ENCODE measurements around the gene GPD2. TPM values are rescaled to one million over a fixed set of nuclear protein-coding genes. Genes with fewer than 3 reads are reported as not detected.
"Not testable (repeated sequence)": the region's sequence is repeated elsewhere in the genome, so short reads cannot be mapped to it uniquely, and the experiment has no call there.

Gene GPD2
- total RNA-seq, 2 experiments from 2014 or later, result 31.6 to 32.6 TPM

DNA sequence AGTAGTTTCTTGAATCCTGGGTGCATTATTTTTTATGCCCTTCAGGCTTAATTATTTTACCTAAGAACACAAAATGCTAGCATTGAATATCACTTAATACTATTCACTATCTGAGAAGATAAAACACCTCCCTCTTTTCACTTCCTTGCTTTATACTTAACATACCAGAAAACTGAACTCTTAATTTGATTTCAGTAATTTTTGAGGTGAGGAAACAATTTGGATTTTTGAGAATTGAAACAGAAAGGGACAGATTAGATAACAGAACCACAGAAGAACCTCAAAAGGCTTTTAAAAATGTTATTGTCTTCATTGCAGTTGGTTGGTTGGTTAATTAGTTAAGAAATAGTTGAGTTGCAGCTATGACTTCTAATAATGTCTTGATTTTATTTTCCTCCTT, 69.5 kb downstream of the GPD2 start:
- POLR2A ChIA-PET, result no interaction called here

DNA sequence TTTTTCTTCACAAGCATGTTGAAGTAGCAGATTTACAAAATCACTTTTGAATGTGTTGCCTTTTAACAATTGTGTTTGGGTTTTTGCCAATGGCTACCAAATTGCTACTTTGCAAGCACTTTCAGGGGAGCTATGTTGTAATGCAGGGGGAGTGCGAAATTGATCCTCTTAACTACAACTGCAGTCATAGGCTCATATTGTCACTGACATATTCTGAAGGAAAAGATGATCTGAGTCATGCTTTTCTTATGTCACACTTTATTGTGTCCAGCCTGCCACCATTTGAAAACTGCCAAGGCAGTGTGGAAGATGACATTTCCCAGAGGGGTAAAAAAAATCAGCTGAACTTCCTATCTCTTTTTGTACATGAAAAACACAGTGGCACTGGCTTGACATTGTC, 74.9 kb downstream of the GPD2 start:
- ChIA-PET POLR2A (no interaction called here), CTCF (interaction anchor here (0.5 kb wide), 1 partner anchor 110 kb away, joined by 3 read pairs; no protein-coding TSS in a partner anchor)
- intact Hi-C loops (cut with DNase I, micrococcal nuclease), result no loop called here
- Mint-ChIP-seq H3K9me3 (ENCODE audit: low read depth) (no peaks in the 10 kb centered on the region), H3K36me3 (ENCODE audit: low read depth) (peaks cover 16% of the 10 kb centered on the region), H3K4me3 (no peak overlapping the region), H3K27ac (no peak overlapping the region), H3K4me1 (no peaks in the 10 kb centered on the region), H3K27me3 (no peaks in the 10 kb centered on the region)
- DNase-seq, result no peak
- ATAC-seq, result no peak

More for the DNA sequence above, 69.5 kb downstream of the GPD2 start:
- CTCF ChIA-PET, result no interaction called here
- no peak for ATAC-seq
- intact Hi-C loops (cut with DNase I, micrococcal nuclease), result no loop called here
- no peak for DNase-seq
- no peak overlapping the region for H3K4me3 Mint-ChIP-seq
- peaks cover 5% of the 10 kb centered on the region for H3K36me3 Mint-ChIP-seq (ENCODE audit: low read depth)
- H3K27me3 Mint-ChIP-seq, result no peaks in the 10 kb centered on the region
- peaks cover 6% of the 10 kb centered on the region for H3K4me1 Mint-ChIP-seq
- H3K27ac Mint-ChIP-seq, result no peak overlapping the region
- no peaks in the 10 kb centered on the region for H3K9me3 Mint-ChIP-seq (ENCODE audit: low read depth)

DNA sequence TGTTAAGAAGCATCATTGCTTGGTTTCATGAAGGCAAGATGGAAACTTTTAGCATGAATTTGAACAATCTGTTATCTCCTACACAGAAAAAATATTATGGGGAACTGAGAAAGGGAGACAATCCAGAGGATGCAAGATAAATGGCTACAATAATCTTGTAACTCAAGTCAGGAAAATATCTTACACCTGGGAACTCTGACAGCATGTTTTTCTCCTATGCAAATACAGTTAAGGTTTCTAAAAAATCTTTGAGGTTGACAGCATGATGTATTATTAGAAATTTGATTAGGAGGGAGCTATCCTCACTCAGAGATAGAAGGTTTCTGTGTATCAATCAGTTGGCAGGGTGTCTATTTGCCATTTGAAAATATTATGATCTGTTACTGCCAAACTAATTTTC, 75.6 kb downstream of the GPD2 start:
- H3K36me3 Mint-ChIP-seq (ENCODE audit: low read depth), result peaks cover 16% of the 10 kb centered on the region
- intact Hi-C loops (cut with DNase I, micrococcal nuclease), result no loop called here
- H3K4me1 Mint-ChIP-seq, result no peaks in the 10 kb centered on the region
- no peaks in the 10 kb centered on the region for H3K27me3 Mint-ChIP-seq
- DNase-seq (no peak), ATAC-seq (no peak)
- H3K4me3 Mint-ChIP-seq, result no peak overlapping the region
- ChIA-PET CTCF (interaction anchor here (0.8 to 1.5 kb wide), 2 partner anchors 11 to 16 kb away, joined by 3 to 4 read pairs; no protein-coding TSS in a partner anchor), POLR2A (no interaction called here)
- no peak overlapping the region for H3K27ac Mint-ChIP-seq
- H3K9me3 Mint-ChIP-seq (ENCODE audit: low read depth), result no peaks in the 10 kb centered on the region

DNA sequence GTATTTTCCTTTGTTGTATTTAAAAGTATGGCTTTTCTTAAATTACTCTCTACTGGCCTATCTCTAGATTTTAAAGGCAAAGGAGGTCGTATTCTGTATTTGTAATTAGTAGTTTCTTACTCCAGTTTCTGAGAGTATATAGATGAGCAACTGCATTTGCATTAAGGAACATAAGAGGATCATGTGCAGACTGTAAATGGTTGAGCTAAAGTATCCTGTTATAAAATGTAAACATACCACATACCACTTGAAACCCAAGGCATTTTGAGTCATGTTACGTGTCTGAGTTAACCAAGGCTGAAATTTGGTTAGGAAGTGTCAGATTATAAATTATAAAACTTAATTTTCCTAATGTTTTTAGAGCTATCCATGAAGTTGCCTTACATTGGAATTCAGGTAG, 76.3 kb downstream of the GPD2 start:
- intact Hi-C loops (cut with DNase I, micrococcal nuclease), result no loop called here
- H3K4me3 Mint-ChIP-seq, result no peak overlapping the region
- H3K9me3 Mint-ChIP-seq (ENCODE audit: low read depth), result no peaks in the 10 kb centered on the region
- ChIA-PET POLR2A (no interaction called here), CTCF (interaction anchor here (0.8 to 1.5 kb wide), 4 partner anchors 10 to 1136 kb away, joined by 3 to 4 read pairs (median 3); no protein-coding TSS in a partner anchor)
- peaks cover 16% of the 10 kb centered on the region for H3K36me3 Mint-ChIP-seq (ENCODE audit: low read depth)
- ATAC-seq (no peak), DNase-seq (no peak)
- no peaks in the 10 kb centered on the region for H3K27me3 Mint-ChIP-seq
- H3K4me1 Mint-ChIP-seq, result no peaks in the 10 kb centered on the region
- no peak overlapping the region for H3K27ac Mint-ChIP-seq

DNA sequence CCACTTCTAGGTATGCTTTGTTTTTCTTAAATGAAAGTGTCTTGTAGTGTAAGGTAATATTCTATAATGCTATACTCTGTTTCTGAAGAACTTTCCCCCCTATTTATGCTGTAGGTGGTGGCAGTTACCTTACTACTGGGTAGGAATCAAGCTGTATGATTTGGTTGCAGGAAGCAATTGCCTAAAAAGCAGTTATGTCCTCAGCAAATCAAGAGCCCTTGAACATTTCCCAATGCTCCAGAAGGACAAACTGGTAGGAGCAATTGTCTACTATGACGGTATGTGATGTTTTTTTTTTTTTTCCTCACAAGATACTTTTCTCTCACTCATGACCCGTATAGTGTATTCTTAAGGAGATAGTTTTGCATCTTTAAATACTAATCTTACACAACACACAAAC, 77.0 kb downstream of the GPD2 start:
- DNase-seq (no peak), ATAC-seq (no peak)
- ChIA-PET POLR2A (no interaction called here), CTCF (interaction anchor here (0.6 to 1.5 kb wide), 4 partner anchors 9 to 1137 kb away, joined by 3 to 4 read pairs (median 3); no protein-coding TSS in a partner anchor)
- Mint-ChIP-seq H3K36me3 (ENCODE audit: low read depth) (peaks cover 16% of the 10 kb centered on the region), H3K4me3 (no peak overlapping the region), H3K27me3 (no peaks in the 10 kb centered on the region), H3K9me3 (ENCODE audit: low read depth) (no peaks in the 10 kb centered on the region), H3K27ac (no peak overlapping the region), H3K4me1 (no peaks in the 10 kb centered on the region)
- intact Hi-C loops (cut with DNase I, micrococcal nuclease), result no loop called here

DNA sequence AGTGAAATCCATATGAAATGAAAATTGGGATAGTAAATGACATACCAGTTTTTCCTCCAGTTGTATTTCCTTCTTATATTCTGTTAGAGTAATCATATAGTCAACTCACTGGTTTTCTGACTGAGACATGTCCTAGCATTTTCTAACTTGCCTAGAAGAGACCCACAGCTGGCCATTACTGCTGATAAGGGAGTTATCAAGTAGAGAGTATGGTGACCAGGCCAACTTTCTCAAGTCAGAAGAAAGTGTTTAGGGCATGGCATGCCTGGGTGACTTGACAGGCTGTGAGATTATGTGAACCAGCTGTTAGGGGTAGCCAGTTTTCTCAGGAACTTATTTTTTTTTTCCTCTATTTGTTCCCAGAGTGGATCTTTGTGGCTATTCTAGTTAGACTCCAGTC, 81.2 kb downstream of the GPD2 start:
- POLR2A ChIA-PET, result no interaction called here
- no peaks in the 10 kb centered on the region for H3K9me3 Mint-ChIP-seq (ENCODE audit: low read depth)

DNA sequence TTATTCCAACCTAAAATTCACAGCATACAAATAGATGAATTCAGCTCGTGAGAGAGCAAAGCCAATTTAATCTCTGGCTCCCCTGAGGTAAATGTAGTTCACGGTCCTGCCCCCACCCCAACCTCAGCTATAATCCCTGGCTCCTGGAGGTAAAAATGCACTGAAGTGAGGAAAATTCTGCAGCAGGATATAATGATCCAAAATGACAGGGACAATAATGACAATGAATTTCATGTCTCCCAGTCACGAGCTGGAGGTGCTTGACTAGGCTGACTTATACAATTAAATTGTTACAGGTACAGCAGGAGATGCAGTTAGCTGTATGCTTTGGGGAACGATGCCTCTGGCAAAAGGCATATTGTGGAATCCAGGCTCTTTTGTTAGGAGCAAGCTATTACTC, 82.0 kb downstream of the GPD2 start:
- Mint-ChIP-seq H3K27ac (no peak overlapping the region), H3K36me3 (ENCODE audit: low read depth) (peaks cover 13% of the 10 kb centered on the region), H3K4me3 (no peak overlapping the region), H3K9me3 (ENCODE audit: low read depth) (no peaks in the 10 kb centered on the region), H3K27me3 (no peaks in the 10 kb centered on the region), H3K4me1 (no peaks in the 10 kb centered on the region)
- DNase-seq (no peak), ATAC-seq (no peak)
- ChIA-PET POLR2A (no interaction called here), CTCF (interaction anchor here (0.6 kb wide), 1 partner anchor 16 kb away, joined by 3 read pairs; no protein-coding TSS in a partner anchor)
- intact Hi-C loops (cut with DNase I, micrococcal nuclease), result no loop called here

More for the DNA sequence above, 81.2 kb downstream of the GPD2 start:
- Mint-ChIP-seq H3K4me3 (no peak overlapping the region), H3K27ac (no peak overlapping the region), H3K27me3 (no peaks in the 10 kb centered on the region), H3K36me3 (ENCODE audit: low read depth) (peaks cover 13% of the 10 kb centered on the region), H3K4me1 (no peaks in the 10 kb centered on the region)
- DNase-seq, result no peak
- intact Hi-C loops (cut with DNase I, micrococcal nuclease), result no loop called here
- no peak for ATAC-seq
- CTCF ChIA-PET, result no interaction called here

DNA sequence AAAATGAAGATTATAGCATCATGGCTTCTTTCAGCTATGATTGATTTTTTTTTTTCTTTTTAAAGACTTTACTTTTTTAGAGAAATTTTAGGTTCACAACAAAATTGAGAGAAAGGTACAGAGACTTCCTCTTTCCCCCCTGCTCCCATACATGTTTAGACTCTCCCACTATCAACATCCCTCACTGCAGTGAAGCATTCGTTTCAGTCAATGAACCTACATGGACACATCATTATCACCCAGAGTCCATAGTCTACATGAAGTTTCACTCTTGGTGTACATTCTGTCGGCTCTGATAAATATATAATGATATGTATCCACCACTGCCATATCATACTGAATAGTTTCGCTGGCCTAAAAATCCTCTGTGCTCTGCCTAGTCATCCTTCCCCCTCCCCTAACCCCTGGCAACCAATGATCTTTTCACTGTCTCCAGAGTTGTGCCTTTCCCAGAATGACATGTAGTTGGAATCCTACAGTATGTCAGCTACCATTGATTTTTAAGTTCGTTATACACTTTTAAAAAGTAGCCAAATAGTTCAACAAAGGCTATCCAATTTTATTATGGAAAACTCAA, 86.8 kb downstream of the GPD2 start:
- ChIA-PET CTCF (interaction anchor here (1.7 kb wide), 1 partner anchor 11 kb away, joined by 4 read pairs; no protein-coding TSS in a partner anchor), POLR2A (no interaction called here)
- Mint-ChIP-seq H3K36me3 (ENCODE audit: low read depth) (peaks cover 4% of the 10 kb centered on the region), H3K4me3 (no peak overlapping the region), H3K27ac (no peak overlapping the region), H3K9me3 (ENCODE audit: low read depth) (no peaks in the 10 kb centered on the region), H3K4me1 (peaks cover 10% of the 10 kb centered on the region), H3K27me3 (no peaks in the 10 kb centered on the region)
- ATAC-seq (no peak), DNase-seq (no peak)
- intact Hi-C loops (cut with DNase I, micrococcal nuclease), result no loop called here

DNA sequence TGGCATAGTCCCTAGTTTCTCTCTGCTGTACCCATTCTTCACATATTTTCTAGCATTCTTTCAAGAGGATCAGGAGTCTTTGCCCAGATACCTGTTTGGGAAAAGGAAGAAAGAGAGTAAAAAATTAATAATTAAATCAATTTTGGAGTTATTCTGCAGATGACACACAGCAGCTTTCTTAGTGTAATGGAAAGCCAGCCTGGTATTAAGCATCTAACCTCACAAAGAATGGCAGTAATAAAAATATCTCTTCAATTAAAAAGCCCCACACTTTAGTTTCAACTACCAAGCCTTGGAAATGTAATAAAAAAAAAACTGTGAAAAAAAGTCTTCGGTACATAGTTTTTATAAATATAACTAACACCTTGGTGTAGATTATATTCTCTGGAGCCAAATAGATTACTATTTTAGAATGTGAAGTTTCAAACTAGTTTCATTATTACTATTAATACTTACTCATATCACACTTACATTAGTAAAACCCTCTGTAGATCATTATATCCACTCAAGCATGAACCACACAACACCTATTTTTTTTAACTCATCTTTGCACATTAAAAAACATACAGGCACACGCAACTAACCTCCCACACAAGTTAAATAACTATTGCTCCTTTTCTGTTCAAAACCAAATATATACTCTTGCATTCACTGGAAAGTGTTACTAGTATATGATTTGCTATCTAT, 90.9 kb downstream of the GPD2 start:
- intact Hi-C loops (cut with DNase I, micrococcal nuclease), result loop anchor here in 1 of 2 experiments (5.0 kb wide), 1 partner anchor 190 kb away; no protein-coding TSS in a partner anchor
- H3K36me3 Mint-ChIP-seq (ENCODE audit: low read depth), result no peaks in the 10 kb centered on the region
- DNase-seq (no peak), ATAC-seq (peak; percentile 78)
- no peak overlapping the region for H3K27ac Mint-ChIP-seq
- H3K4me1 Mint-ChIP-seq, result peaks cover 10% of the 10 kb centered on the region
- no peaks in the 10 kb centered on the region for H3K27me3 Mint-ChIP-seq
- CTCF ChIA-PET, result no interaction called here
- no peak overlapping the region for H3K4me3 Mint-ChIP-seq
- H3K9me3 Mint-ChIP-seq (ENCODE audit: low read depth), result no peaks in the 10 kb centered on the region
- POLR2A ChIA-PET, result no interaction called here

DNA sequence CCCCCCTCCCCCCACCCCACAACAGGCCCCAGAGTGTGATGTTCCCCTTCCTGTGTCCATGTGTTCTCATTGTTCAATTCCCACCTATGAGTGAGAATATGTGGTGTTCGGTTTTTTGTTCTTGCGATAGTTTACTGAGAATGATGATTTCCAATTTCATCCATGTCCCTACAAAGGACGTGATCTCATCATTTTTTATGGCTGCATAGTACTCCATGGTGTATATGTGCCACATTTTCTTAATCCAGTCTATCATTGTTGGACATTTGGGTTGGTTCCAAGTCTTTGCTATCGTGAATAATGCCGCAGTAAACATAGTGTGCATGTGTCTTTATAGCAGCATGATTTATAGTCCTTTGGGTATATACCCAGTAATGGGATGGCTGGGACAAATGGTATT, 92.4 kb downstream of the GPD2 start:
- H3K36me3 Mint-ChIP-seq (ENCODE audit: low read depth); H3K27me3 Mint-ChIP-seq; CTCF ChIA-PET; H3K4me3 Mint-ChIP-seq; H3K9me3 Mint-ChIP-seq (ENCODE audit: low read depth); ATAC-seq; DNase-seq; H3K27ac Mint-ChIP-seq; POLR2A ChIA-PET: not testable (repeated sequence)
- intact Hi-C loops (cut with DNase I, micrococcal nuclease), result loop anchor here in 1 of 2 experiments (5.0 kb wide), 1 partner anchor 191 kb away; no protein-coding TSS in a partner anchor
- H3K4me1 Mint-ChIP-seq, result peaks cover 10% of the 10 kb centered on the region

DNA sequence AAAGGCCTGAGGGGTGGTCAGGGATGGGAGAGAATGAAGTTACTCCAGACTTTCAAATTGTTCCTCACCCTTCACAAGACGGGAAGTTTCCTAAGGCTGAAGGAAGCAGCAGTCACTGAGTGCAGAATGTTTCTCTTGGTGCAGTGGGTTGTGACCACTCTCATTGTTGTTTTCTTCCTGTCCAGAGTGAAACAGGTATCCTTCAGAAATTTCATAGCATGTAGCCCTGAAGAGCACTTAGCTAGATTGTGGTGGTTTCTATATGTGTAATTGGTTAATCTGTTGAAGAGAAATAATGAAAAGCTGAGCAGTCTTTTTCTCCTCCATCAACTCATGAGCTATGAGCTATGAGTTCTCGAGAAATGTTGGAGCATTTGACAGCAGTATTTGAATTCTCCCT, 96.8 kb downstream of the GPD2 start:
- H3K9me3 Mint-ChIP-seq (ENCODE audit: low read depth), result no peaks in the 10 kb centered on the region
- ATAC-seq (no peak), DNase-seq (no peak)
- no peaks in the 10 kb centered on the region for H3K27me3 Mint-ChIP-seq
- H3K27ac Mint-ChIP-seq, result no peak overlapping the region
- ChIA-PET POLR2A (no interaction called here), CTCF (interaction anchor here (0.8 kb wide), 3 partner anchors 28 to 290 kb away, joined by 3 read pairs; no protein-coding TSS in a partner anchor)
- peaks cover 9% of the 10 kb centered on the region for H3K4me1 Mint-ChIP-seq
- intact Hi-C loops (cut with DNase I, micrococcal nuclease), result no loop called here
- no peak overlapping the region for H3K4me3 Mint-ChIP-seq
- peaks cover 3% of the 10 kb centered on the region for H3K36me3 Mint-ChIP-seq (ENCODE audit: low read depth)

DNA sequence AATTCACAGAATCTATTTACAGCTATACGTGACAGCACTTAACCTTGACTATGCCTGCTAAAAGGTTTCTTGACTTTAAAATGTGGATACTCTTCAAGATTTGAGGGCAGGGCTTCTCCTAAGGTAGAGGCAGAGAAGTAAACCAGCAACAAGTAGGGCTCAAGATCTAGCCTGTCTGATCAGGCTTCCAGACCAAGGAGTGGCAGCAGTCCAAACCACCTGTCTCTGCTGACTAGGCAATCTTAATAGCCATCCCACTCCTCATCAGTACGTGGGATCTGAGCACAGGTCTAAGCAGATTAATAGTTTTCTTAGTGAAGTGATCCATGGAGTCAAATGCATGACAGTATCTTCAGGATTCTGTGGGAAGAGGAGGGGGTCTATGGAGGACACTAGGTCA, 100.4 kb downstream of the GPD2 start:
- H3K9me3 Mint-ChIP-seq (ENCODE audit: low read depth), result no peaks in the 10 kb centered on the region
- intact Hi-C loops (cut with DNase I, micrococcal nuclease), result no loop called here

More for the DNA sequence above, 100.4 kb downstream of the GPD2 start:
- Mint-ChIP-seq H3K36me3 (ENCODE audit: low read depth) (peaks cover 3% of the 10 kb centered on the region), H3K4me1 (peaks cover 36% of the 10 kb centered on the region), H3K27ac (no peak overlapping the region), H3K4me3 (no peak overlapping the region), H3K27me3 (no peaks in the 10 kb centered on the region)
- ATAC-seq, result no peak
- no peak for DNase-seq
- CTCF ChIA-PET, result no interaction called here
- POLR2A ChIA-PET, result no interaction called here
